Endothelial cell of umbilical vein (primary cell): ENCODE results near the gene HEATR5A. TPM values are rescaled to one million over a fixed set of nuclear protein-coding genes. Genes with fewer than 3 reads are reported as not detected.

Experiments
- BruUV-seq: library from RNA; stranded (reverse); fragments of 400-500 nt; replicated peaks from 2 replicates; lab custom pipeline; 2021; lab: Mats Ljungman, UMichigan
- CTCF ChIA-PET: fragments of 300-600, 350-600 bp; sonication (Branson Sonifier 250); formaldehyde crosslinking; loops from one replicate; lab custom pipeline; 2021; ENCODE audit warnings: antibody characterized with exemption, inconsistent platforms; lab: Charles Lee
- POLR2A ChIA-PET: fragments of 300-600, 350-600 bp; sonication (Branson Sonifier 250); formaldehyde crosslinking; loops from one replicate; lab custom pipeline; 2021; ENCODE audit warnings: antibody characterized with exemption, inconsistent platforms; lab: Charles Lee
- DNase-seq: peaks from one replicate; pipeline ENCODE4 v3.0.0-alpha.2; 2011; ENCODE audit warnings: low read depth, low spot score
- FAIRE-seq: peaks from 2 replicates; lab custom pipeline; 2011; peaks lifted over from hg19 to GRCh38; lab: Jason Lieb, UNC
- H2AFZ ChIP-seq: 2 replicates; pipeline ENCODE4 v1.6.0; 2012; ENCODE audit warnings: low read depth, low read length, control low read depth, inconsistent platforms
- H3K27ac ChIP-seq: 2 replicates; pipeline ENCODE4 v1.5.1; 2011; ENCODE audit warnings: low read depth, mild to moderate bottlenecking, control low read depth, low read length, moderate library complexity; ENCODE audit not compliant: insufficient read depth
- H3K27me3 ChIP-seq, 2 experiments: 2 replicates each; pipeline versions ENCODE4 v1.6.0 to v1.6.1; 2011; ENCODE audit warnings: low read length in 2 of 2, mixed read lengths in 1 of 2; ENCODE audit not compliant: control insufficient read depth in 2 of 2, insufficient read depth in 2 of 2
- H3K36me3 ChIP-seq, 2 experiments: 2 replicates in 1 of 2; 3 replicates in 1 of 2; pipeline ENCODE4 v1.5.1; 2011; ENCODE audit warnings: low read length in 2 of 2, mild to moderate bottlenecking in 1 of 2, moderate library complexity in 1 of 2; ENCODE audit not compliant: control insufficient read depth in 2 of 2, insufficient read depth in 2 of 2; ENCODE audit errors: extremely low read depth in 1 of 2
- H3K4me1 ChIP-seq: 3 replicates; pipeline ENCODE4 v1.5.1; 2011; ENCODE audit warnings: mild to moderate bottlenecking, low read length; ENCODE audit not compliant: control insufficient read depth, insufficient read depth; ENCODE audit errors: extremely low read depth
- H3K4me2 ChIP-seq: 2 replicates; pipeline ENCODE4 v1.6.1; 2011; ENCODE audit warnings: low read length, control low read depth, mixed read lengths; ENCODE audit not compliant: insufficient read depth
- H3K4me3 ChIP-seq, 3 experiments: fragments of 200-600 bp in 1 of 3; sonication (generic), shearing (Covaris generic) in 1 of 3; replicated peaks in 1 of 3; 2 replicates each; pipeline ENCODE4 v1.5.1; 2011 to 2016; ENCODE audit warnings: control low read depth in 3 of 3, low read length in 3 of 3, mild to moderate bottlenecking in 2 of 3, inconsistent platforms in 1 of 3, low read depth in 1 of 3, moderate library complexity in 1 of 3; ENCODE audit not compliant: insufficient read depth in 1 of 3
- H3K79me2 ChIP-seq: 2 replicates; pipeline ENCODE4 v1.6.0; 2012; ENCODE audit warnings: low read length, inconsistent platforms; ENCODE audit not compliant: control insufficient read depth, insufficient read depth
- H3K9ac ChIP-seq: replicated peaks from 2 replicates; pipeline ENCODE3; 2011; ENCODE audit warnings: low read length, control low read depth; ENCODE audit not compliant: insufficient read depth; ENCODE audit errors: extremely low read depth
- H3K9me1 ChIP-seq: replicated peaks from 3 replicates; pipeline ENCODE4 v1.6.0; 2011; ENCODE audit warnings: mild to moderate bottlenecking, low read length; ENCODE audit not compliant: control insufficient read depth, insufficient read depth; ENCODE audit errors: extremely low read depth
- H3K9me3 ChIP-seq: replicated peaks from 2 replicates; pipeline ENCODE4 v1.5.1; 2012; ENCODE audit warnings: low read length, inconsistent platforms; ENCODE audit not compliant: control insufficient read depth, insufficient read depth
- H4K20me1 ChIP-seq: replicated peaks from 2 replicates; pipeline ENCODE3; 2011; ENCODE audit warnings: mild to moderate bottlenecking, low read length; ENCODE audit not compliant: control insufficient read depth, insufficient read depth; ENCODE audit errors: extremely low read depth
- EZH2 ChIP-seq: IDR thresholded peaks from 2 replicates; pipeline ENCODE4 v1.6.1; 2012; ENCODE audit warnings: borderline replicate concordance, low read depth, mild to moderate bottlenecking, moderate library complexity, low read length, inconsistent platforms; ENCODE audit not compliant: severe bottlenecking
- FOS ChIP-seq: IDR thresholded peaks from 2 replicates; pipeline ENCODE4 v1.6.1; 2011; ENCODE audit warnings: mild to moderate bottlenecking, low read length, moderate library complexity, borderline replicate concordance; ENCODE audit not compliant: insufficient read depth
- GATA2 ChIP-seq: IDR thresholded peaks from 2 replicates; pipeline ENCODE4 v1.7.0; 2011; ENCODE audit warnings: low read depth, mild to moderate bottlenecking, moderate library complexity, mixed read lengths, low read length; ENCODE audit not compliant: insufficient read length, insufficient read depth
- JUN ChIP-seq: IDR thresholded peaks from 2 replicates; pipeline ENCODE4 v1.6.1; 2011; ENCODE audit warnings: borderline replicate concordance, low read depth; ENCODE audit not compliant: insufficient read length, insufficient read depth
- MAX ChIP-seq: IDR thresholded peaks from 2 replicates; pipeline ENCODE4 v1.6.1; 2011; ENCODE audit not compliant: insufficient read depth, insufficient read length
- MYC ChIP-seq: IDR thresholded peaks from one replicate; pipeline ENCODE4 v1.6.1; 2011; ENCODE audit warnings: mild to moderate bottlenecking, low read depth, low read length
- POLR2A ChIP-seq: IDR thresholded peaks from 2 replicates; pipeline ENCODE4 v1.6.1; 2012; ENCODE audit warnings: low read depth, mild to moderate bottlenecking, control low read depth, low read length
- POLR2AphosphoS5 ChIP-seq: IDR thresholded peaks from 2 replicates; pipeline ENCODE4 v1.6.1; 2012; ENCODE audit warnings: low read depth, mild to moderate bottlenecking, control low read depth, low read length, moderate library complexity; ENCODE audit not compliant: insufficient read depth
- dilution Hi-C: fragments of 300-500 bp; cut with MboI; formaldehyde crosslinking; loops from one replicate; pipeline ENCODE4 v1.15.0; 2019; ENCODE audit warnings: low sequenced_read_pairs; ENCODE audit not compliant: extremely low pct_ligation_motif_present
- intact Hi-C: fragments of 100-400 bp; cut with micrococcal nuclease; formaldehyde crosslinking; loops from one replicate; pipeline ENCODE4 v1.10.0; 2022
- polyA plus RNA-seq, 4 experiments: library from polyadenylated mRNA; depleted of rRNA in 3 of 4; stranded (reverse) in 3 of 4; unstranded in 1 of 4; fragments of >200 nt; gene quantifications; 2 replicates each; pipeline versions ENCODE4 v1.2.1 to v1.2.3, GENCODE V29; 2011 to 2012; ENCODE audit warnings: missing spikeins in 1 of 4
- total RNA-seq: library from RNA; stranded (reverse); gene quantifications from 2 replicates; pipeline ENCODE4 v1.2.3, GENCODE V29; 2021
- TF ChIP-seq, protein P1 (sequence below), 2 donors: IDR thresholded peaks; 1 replicate in 1 of 2; 2 replicates in 1 of 2; pipeline ENCODE4 v1.5.1; 2011; ENCODE audit warnings: low read length in 2 of 2, mild to moderate bottlenecking in 2 of 2, moderate library complexity in 2 of 2, control low read depth in 1 of 2, inconsistent platforms in 1 of 2, low read depth in 1 of 2; ENCODE audit not compliant: insufficient read depth in 1 of 2; ENCODE audit errors: extremely low read depth in 1 of 2

HEATR5A gene
- total and polyA plus RNA-seq, 2 donors (not counting 3 experiments of a cell fraction or from before 2014, with no cell fraction given), result 12.6 to 45.3 TPM

GRCh38 chr14:31266437-31267331, 153.7 kb downstream of the HEATR5A start:
- ChIA-PET CTCF (no interaction called here), POLR2A (no interaction called here)
- H3K4me2 ChIP-seq, result no peak overlapping the region
- BruUV-seq, result no TSS peak
- no peaks in the 10 kb centered on the region for H3K9me3 ChIP-seq
- TF ChIP-seq JUN (no peak), FOS (no peak), MYC (no peak), EZH2 (no peak), MAX (no peak), POLR2A (no peak), GATA2 (no peak), POLR2AphosphoS5 (no peak)
- TF ChIP-seq, protein P1, sequence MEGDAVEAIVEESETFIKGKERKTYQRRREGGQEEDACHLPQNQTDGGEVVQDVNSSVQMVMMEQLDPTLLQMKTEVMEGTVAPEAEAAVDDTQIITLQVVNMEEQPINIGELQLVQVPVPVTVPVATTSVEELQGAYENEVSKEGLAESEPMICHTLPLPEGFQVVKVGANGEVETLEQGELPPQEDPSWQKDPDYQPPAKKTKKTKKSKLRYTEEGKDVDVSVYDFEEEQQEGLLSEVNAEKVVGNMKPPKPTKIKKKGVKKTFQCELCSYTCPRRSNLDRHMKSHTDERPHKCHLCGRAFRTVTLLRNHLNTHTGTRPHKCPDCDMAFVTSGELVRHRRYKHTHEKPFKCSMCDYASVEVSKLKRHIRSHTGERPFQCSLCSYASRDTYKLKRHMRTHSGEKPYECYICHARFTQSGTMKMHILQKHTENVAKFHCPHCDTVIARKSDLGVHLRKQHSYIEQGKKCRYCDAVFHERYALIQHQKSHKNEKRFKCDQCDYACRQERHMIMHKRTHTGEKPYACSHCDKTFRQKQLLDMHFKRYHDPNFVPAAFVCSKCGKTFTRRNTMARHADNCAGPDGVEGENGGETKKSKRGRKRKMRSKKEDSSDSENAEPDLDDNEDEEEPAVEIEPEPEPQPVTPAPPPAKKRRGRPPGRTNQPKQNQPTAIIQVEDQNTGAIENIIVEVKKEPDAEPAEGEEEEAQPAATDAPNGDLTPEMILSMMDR (IDR thresholded peaks at IDR 0.05; ENCODE audit: extremely low read depth in 1 of 2, insufficient read depth in 1 of 2, low read depth in 1 of 2, low read length in 2 of 2), result no peak
- H3K9me1 ChIP-seq, result no peaks in the 10 kb centered on the region
- H3K4me1 ChIP-seq, result peaks cover 18% of the 10 kb centered on the region
- H3K36me3 ChIP-seq, result no peaks in the 10 kb centered on the region
- H2AFZ ChIP-seq, result no peak overlapping the region
- no peak for DNase-seq
- dilution Hi-C loops (no loop called here), intact Hi-C loops (no loop called here)
- H4K20me1 ChIP-seq, result no peaks in the 10 kb centered on the region
- no peak overlapping the region for H3K27ac ChIP-seq
- H3K4me3 ChIP-seq, result no peak overlapping the region
- FAIRE-seq, result no peak
- no peaks in the 10 kb centered on the region for H3K79me2 ChIP-seq
- no peaks in the 10 kb centered on the region for H3K27me3 ChIP-seq
- no peak overlapping the region for H3K9ac ChIP-seq
